ENCODE results near the gene GPC5. TPM values are rescaled to one million over a fixed set of nuclear protein-coding genes. Genes with fewer than 3 reads are reported as not detected.
A peak's percentile ranks its signal among the peaks of the same experiment; 100 is the strongest.

GPC5 gene
- polyA plus RNA-seq, 4 donors, result 3.8 to 7.6 (median 4.3) TPM

GRCh38 chr13:91580749-91581148 lies 182.3 kb downstream of the GPC5 start:
- no peak for DNase-seq (ENCODE audit: low read depth in 4 of 4, low spot score in 3 of 4)

- DNase-seq (ENCODE audit: low read depth in 4 of 4, low spot score in 3 of 4), result no peak
These were observed 188.2 kb downstream of the GPC5 start for GRCh38 chr13:91586609-91587008.

GRCh38 chr13:91588541-91588940 lies 190.1 kb downstream of the GPC5 start:
- no peak for DNase-seq (ENCODE audit: low read depth in 4 of 4, low spot score in 3 of 4)

- DNase-seq (ENCODE audit: low read depth in 4 of 4, low spot score in 3 of 4), result no peak
These were observed 193.9 kb downstream of the GPC5 start for GRCh38 chr13:91592056-91593014.

- no peak for DNase-seq (ENCODE audit: low read depth in 4 of 4, low spot score in 3 of 4)
These were observed 195.0 kb downstream of the GPC5 start for GRCh38 chr13:91593456-91593855.

GRCh38 chr13:91594061-91594460 lies 195.6 kb downstream of the GPC5 start:
- no peak for DNase-seq (ENCODE audit: low read depth in 4 of 4, low spot score in 3 of 4)

GRCh38 chr13:91595677-91596076 lies 197.3 kb downstream of the GPC5 start:
- no peak for DNase-seq (ENCODE audit: low read depth in 4 of 4, low spot score in 3 of 4)

GRCh38 chr13:91596842-91597241 lies 198.4 kb downstream of the GPC5 start:
- peak in 2 of 4 donors; percentile 7 to 24 for DNase-seq (ENCODE audit: low read depth in 4 of 4, low spot score in 3 of 4)

- DNase-seq (ENCODE audit: low read depth in 4 of 4, low spot score in 3 of 4), result no peak
These were observed 200.2 kb downstream of the GPC5 start for GRCh38 chr13:91598655-91599054.

- DNase-seq (ENCODE audit: low read depth in 4 of 4, low spot score in 3 of 4), result no peak
These were observed 202.9 kb downstream of the GPC5 start for GRCh38 chr13:91601273-91601672.

GRCh38 chr13:91601807-91602206 lies 203.4 kb downstream of the GPC5 start:
- no peak for DNase-seq (ENCODE audit: low read depth in 4 of 4, low spot score in 3 of 4)

GRCh38 chr13:91609353-91609752 lies 210.9 kb downstream of the GPC5 start:
- DNase-seq (ENCODE audit: low read depth in 4 of 4, low spot score in 3 of 4), result peak in 3 of 4 donors; percentile 7 to 22 (median 12)

GRCh38 chr13:91618315-91618714 lies 219.9 kb downstream of the GPC5 start:
- DNase-seq (ENCODE audit: low read depth in 4 of 4, low spot score in 3 of 4), result no peak

GRCh38 chr13:91620670-91621141 lies 222.3 kb downstream of the GPC5 start:
- no peak for DNase-seq (ENCODE audit: low read depth in 4 of 4, low spot score in 3 of 4)

GRCh38 chr13:91621161-91621560 lies 222.7 kb downstream of the GPC5 start:
- no peak for DNase-seq (ENCODE audit: low read depth in 4 of 4, low spot score in 3 of 4)

GRCh38 chr13:91621963-91622362 lies 223.5 kb downstream of the GPC5 start:
- DNase-seq (ENCODE audit: low read depth in 4 of 4, low spot score in 3 of 4), result no peak

GRCh38 chr13:91622778-91623550 lies 224.5 kb downstream of the GPC5 start:
- no peak for DNase-seq (ENCODE audit: low read depth in 4 of 4, low spot score in 3 of 4)

- no peak for DNase-seq (ENCODE audit: low read depth in 4 of 4, low spot score in 3 of 4)
These were observed 229.7 kb downstream of the GPC5 start for GRCh38 chr13:91627952-91628739.

GRCh38 chr13:91630946-91631345 lies 232.5 kb downstream of the GPC5 start:
- DNase-seq (ENCODE audit: low read depth in 4 of 4, low spot score in 3 of 4), result no peak

GRCh38 chr13:91632086-91632485 lies 233.7 kb downstream of the GPC5 start:
- DNase-seq (ENCODE audit: low read depth in 4 of 4, low spot score in 3 of 4), result no peak

- DNase-seq (ENCODE audit: low read depth in 4 of 4, low spot score in 3 of 4), result no peak
These were observed 240.9 kb downstream of the GPC5 start for GRCh38 chr13:91639330-91639729.

Measured in right renal pelvis (tissue), 4 donors.